Mesodermal cell (in vitro differentiated cells): ENCODE data around the gene KIAA1755.

Source experiments
- H3K27ac ChIP-seq: 2 replicates; pipeline ENCODE4 v1.7.0; 2013; ENCODE audit warnings: mild to moderate bottlenecking, low read depth, low read length, moderate library complexity; ENCODE audit not compliant: severe bottlenecking
- H3K36me3 ChIP-seq: 2 replicates; pipeline ENCODE4 v1.7.1; 2013; ENCODE audit warnings: mild to moderate bottlenecking, low read length, moderate library complexity; ENCODE audit not compliant: control insufficient read depth, insufficient read depth
- H3K4me1 ChIP-seq: one replicate; pipeline ENCODE4 v1.7.1; 2013; ENCODE audit warnings: mild to moderate bottlenecking, low read length; ENCODE audit not compliant: insufficient read depth, control insufficient read depth, poor library complexity, severe bottlenecking
- H3K4me3 ChIP-seq: 2 replicates; pipeline ENCODE4 v1.7.0; 2013; ENCODE audit warnings: low read length, control low read depth, mild to moderate bottlenecking; ENCODE audit not compliant: insufficient read depth, poor library complexity, severe bottlenecking; ENCODE audit errors: extremely low read depth
- H3K9me3 ChIP-seq: 2 replicates; pipeline ENCODE4 v1.7.1; 2013; ENCODE audit warnings: mild to moderate bottlenecking, low read length, moderate library complexity; ENCODE audit not compliant: control insufficient read depth
- WGBS, 2 experiments: methylation state at CpG; one replicate each; pipeline ENCODE4 v1.1.5; 2013; ENCODE audit warnings: missing lambda C conversion rate in 2 of 2; ENCODE audit not compliant: insufficient coverage in 2 of 2; 5-methylcytosine and 5-hydroxymethylcytosine counted together

The KIAA1755 gene

DNA sequence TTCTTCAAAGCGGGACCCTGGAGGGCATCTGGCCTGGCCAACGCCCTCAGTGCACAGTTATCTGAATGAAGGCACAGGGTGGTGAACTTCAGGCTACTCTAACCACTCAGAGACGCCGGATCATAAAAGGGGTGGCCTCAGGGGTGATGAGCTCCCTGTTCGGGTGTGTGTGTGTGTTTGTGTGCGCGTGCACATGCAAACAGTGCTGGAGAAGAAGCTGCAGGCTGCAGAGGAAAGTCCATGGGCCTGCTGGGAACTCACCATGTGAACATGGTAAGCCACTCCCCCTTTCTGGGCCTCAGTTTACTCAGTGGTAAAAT is 42.0 kb downstream of the KIAA1755 start:
- Histone ChIP-seq H3K4me3 (no peak overlapping the region), H3K4me1 (peaks cover 25% of the 10 kb centered on the region), H3K9me3 (no peaks in the 10 kb centered on the region), H3K27ac (no peak overlapping the region), H3K36me3 (no peaks in the 10 kb centered on the region)
- 93 to 98% methylated on average over 5 to 7 of the region's 7 CpGs for WGBS, 2 experiments

DNA sequence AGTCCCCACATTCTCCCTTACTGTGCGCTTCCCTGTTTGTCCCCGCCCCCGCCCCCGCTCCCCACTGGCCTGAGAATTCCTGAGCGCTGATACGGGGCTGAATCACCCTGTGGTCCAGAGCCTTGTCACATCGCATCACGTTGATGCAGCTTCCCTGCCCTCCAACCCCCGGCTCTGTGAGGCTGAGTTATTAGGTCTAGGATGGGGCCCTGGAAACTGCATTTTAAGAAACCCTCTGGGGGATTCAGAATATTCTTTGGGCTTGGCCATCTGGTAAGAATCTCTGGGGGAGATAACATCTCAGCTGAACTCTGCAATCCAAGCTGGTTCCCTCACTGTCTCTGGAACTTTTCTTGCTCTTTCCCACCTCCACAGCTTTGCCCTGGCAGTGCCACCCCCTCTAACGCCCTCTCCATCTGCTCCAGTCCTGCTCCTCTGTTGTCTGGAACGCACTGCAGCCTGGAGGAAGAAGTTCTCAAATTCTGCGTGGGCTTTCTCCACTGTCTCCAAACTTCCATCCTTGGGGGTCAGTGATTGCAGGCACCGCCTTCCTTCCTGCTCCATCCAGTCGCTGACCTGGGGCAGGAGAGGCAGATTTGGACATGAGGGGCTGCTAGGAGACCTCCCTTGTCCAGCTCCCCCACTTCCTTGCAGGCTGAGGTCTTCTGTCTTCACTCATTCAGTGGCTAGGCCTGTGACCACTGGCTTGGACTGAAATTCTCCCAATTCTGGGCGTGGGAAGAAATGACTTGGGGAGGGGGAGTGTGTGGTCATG is 42.6 kb downstream of the KIAA1755 start:
- Histone ChIP-seq H3K27ac (peak overlapping the region; percentile 72), H3K36me3 (no peaks in the 10 kb centered on the region), H3K4me3 (no peak overlapping the region), H3K4me1 (peaks cover 25% of the 10 kb centered on the region), H3K9me3 (no peaks in the 10 kb centered on the region)
- WGBS, 2 experiments = 45 to 55% methylated on average over 5 to 13 of the region's 15 CpGs

DNA sequence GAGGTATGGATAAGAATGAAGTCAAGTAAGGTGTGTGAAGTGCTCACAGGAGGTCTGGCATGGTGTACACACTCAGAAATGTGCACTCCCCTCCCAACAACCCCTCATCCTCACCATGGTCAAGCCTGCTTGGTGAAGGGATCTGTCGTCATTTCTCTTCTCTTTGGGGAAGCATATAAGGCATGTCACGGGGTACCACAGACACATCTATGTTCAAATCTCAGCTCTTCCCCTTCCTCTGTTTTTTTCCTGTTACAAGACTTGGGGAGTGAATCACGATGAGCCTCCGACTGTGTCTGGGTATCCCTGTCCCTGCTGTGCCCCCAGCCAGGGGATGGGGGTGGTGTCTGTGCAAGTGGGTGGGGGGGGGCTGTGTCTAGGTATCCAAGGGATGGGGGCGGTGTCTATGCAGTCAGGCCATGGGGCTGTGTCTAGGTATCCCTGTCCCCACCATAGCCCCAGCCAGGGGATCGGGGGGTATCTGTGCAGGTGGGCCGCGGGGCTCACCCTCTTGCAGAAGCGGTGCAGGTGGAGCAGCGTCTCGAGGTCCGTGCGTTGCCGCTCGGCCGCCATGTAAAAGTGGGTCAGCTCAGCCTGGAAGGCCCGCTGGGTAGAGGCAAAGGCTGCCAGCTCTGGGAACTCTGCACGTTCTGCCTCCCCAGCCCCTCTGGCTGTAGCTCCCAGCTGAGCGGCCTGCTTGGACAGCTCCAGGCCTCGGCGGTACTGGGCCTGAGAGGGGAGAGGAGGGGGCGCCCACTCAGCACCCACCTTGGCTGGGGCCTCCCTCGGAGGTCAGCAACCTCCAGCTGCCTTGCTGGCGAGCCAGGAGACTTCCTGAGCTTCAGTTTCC is 43.6 kb downstream of the KIAA1755 start:
- 96% methylated on average over 15 to 16 of the region's 24 CpGs for WGBS, 2 experiments
- Histone ChIP-seq H3K36me3 (no peaks in the 10 kb centered on the region), H3K4me1 (peaks cover 25% of the 10 kb centered on the region), H3K9me3 (no peaks in the 10 kb centered on the region), H3K4me3 (no peak overlapping the region), H3K27ac (peak overlapping the region; percentile 72)

DNA sequence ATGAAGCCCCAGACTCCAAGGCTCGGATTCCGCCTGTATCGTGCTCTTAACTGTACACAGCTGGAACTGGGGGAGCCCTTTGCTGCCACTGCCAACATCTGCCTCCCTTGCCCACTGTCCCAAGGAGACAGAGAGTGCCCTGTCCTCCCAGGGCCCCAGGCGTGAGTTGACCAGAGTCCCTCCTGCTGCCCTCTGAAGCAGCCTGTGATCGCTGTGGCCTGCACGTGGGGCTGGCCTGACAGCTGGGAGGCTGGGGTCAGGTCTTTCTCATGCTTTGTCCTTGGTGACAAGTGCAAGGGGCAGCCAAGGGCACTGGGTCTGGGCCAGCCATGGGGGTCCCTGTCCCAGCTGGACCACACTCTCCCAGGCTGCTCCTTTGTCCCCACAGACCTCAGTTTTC is 44.3 kb downstream of the KIAA1755 start:
- 89 to 92% methylated on average over 6 of the region's 6 CpGs for WGBS, 2 experiments
- Histone ChIP-seq H3K9me3 (no peaks in the 10 kb centered on the region), H3K4me3 (no peak overlapping the region), H3K4me1 (peaks cover 25% of the 10 kb centered on the region), H3K27ac (no peak overlapping the region), H3K36me3 (no peaks in the 10 kb centered on the region)

DNA sequence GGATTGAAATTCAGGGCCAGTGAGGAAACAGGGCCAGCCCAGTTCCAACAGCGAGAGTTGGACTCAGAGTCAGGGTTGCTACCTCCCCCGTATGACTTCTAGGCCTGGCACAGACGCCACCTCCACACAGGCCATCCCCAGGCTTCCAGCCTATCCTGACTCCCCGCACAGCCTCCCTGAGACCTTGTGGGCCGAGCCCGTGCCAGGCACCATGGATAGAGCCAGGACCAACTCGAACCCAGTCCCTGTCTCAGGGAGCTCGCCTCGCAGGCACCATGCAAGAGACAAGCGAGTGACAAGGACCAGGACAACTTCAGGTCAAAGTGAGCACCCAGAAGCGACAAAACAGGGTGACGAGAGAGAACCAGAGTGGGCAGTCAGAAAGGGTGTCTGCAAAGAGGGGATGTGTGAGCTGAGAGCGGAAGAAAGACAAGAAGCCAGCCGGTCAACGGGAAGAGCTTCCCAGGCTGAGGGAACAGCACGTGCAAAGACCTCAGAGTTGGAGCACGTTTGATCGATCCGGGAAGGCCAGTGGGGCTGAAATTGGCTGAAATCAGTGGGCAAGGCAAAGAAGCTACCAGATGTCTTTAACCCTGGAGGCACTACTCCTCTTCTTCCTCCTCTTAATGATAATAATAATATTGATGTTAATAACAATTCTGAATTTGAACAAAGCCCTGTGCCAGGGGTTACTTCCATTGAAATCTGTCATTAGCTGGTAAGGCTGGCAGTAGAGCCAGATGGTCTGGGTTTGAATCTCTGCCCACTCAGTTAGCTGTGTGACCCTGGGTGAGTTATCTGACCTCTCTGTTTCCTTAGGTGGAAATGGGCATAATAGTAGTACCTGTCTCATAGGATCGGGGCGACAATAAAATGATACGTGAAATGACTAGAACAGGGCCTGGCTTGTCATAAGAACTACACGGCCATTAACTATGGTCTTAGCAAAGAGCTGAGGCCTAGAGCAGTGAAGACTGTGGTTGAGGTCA is 45.0 kb downstream of the KIAA1755 start:
- WGBS, 2 experiments = 90 to 92% methylated on average over 21 to 23 of the region's 23 CpGs
- no peaks in the 10 kb centered on the region for H3K36me3 ChIP-seq
- peaks cover 25% of the 10 kb centered on the region for H3K4me1 ChIP-seq
- no peak overlapping the region for H3K27ac ChIP-seq
- H3K4me3 ChIP-seq = no peak overlapping the region
- no peaks in the 10 kb centered on the region for H3K9me3 ChIP-seq

DNA sequence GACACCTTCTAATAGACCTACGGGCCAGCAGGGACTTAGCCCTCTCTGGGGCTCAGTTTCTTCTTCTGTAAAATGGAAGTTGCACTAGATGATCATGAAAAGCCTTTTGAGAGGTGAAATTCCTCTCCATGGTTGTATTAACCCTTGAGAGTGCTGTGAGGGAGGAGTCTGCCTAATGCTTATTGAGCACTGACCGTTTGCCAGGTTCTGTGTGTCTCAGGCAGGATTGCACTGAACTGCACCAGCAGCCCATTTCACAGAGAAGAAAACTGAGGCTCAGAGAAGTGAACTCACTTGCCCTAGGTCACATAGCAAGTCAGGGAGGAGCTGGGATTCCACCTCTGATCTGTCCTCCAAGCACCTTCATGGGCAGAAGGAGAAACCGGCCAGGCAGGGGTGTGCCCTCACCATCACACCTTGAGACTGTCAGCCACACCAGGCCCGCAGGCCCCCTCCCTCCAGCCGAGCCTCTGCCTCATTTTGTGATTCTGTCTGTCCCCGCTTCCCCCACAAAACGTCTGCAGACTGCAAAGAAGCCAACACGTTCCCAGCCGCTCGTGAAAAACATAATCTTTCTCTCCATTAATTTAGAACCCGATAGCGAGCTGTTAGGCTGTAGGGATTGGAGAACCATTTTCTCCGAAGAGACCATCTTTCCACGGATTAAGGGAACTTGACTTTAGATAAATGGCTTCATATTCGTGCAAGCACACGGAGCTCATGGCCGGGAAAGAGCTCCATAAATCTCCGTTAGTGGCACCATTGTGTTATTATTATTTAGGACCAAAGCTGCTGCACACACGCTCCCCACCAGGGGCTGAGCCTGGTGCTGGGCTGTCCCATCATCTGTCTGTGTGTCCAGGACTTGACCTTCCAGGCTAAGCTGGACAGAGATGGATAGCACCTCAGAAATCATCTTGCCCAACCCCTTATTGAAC is 46.0 kb downstream of the KIAA1755 start:
- 83 to 85% methylated on average over 14 to 16 of the region's 19 CpGs for WGBS, 2 experiments
- no peak overlapping the region for H3K27ac ChIP-seq
- H3K36me3 ChIP-seq = no peaks in the 10 kb centered on the region
- H3K4me1 ChIP-seq = peaks cover 24% of the 10 kb centered on the region
- no peak overlapping the region for H3K4me3 ChIP-seq
- H3K9me3 ChIP-seq = no peaks in the 10 kb centered on the region

DNA sequence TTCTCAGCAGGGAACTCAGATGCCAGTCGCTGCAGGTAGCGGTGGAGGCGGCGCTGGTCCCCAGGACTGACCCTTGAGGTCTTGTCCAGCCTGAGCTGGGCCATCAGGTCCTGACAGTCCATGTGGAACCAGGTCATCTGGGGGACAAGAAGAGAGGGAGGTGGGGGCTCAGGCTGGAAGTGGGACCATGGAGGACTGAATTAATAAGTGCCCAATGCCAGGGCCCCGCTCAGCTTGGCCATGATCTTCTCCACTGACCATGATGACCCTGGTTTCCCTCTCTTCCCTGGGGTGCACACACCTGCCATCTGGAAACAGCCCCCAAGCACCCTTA is 47.0 kb downstream of the KIAA1755 start:
- no peaks in the 10 kb centered on the region for H3K36me3 ChIP-seq
- peaks cover 16% of the 10 kb centered on the region for H3K4me1 ChIP-seq
- no peak overlapping the region for H3K4me3 ChIP-seq
- H3K27ac ChIP-seq = no peak overlapping the region
- no peaks in the 10 kb centered on the region for H3K9me3 ChIP-seq
- 89 to 100% methylated on average over 1 to 5 of the region's 5 CpGs for WGBS, 2 experiments

DNA sequence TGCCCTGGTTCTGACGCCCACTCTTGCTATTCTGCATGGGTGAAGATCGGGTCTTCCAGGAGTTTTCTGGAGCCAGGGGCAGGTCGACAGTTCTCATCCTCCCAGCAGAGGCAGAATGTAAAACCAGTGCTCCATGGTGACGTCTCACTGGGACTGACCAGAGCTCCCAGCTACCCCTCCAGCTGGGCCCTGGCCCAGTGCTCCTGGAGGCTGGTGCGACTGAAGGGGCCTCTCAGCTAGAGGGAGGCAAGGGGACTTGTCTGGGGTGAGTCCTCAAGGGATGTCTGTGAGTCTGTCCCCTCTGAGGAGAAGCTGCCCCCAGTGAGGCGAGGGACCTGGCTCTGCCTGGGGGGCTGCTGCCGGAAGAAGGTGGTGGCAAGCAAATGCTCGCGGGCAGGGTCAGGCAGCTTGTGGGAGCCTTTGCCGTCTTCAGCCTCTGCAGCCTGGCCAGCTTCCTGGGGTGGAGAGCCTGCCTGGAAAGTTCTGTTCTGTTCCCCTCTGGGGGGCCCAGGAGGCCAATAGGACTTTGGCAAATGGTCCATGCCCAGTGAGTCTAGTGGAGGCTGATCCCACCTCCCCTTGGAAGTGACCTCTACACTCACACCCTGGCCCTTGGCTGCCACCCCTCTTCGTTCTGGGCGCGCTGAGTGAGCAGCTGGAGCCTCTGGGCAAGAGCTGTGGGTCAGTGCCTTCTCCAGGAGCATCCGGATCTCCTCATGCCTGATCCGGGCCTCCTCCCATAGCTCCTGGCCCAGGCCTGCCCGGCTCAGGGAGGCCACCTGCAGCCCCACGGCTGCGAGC is 47.5 kb downstream of the KIAA1755 start:
- H3K36me3 ChIP-seq = no peaks in the 10 kb centered on the region
- no peak overlapping the region for H3K4me3 ChIP-seq
- no peak overlapping the region for H3K27ac ChIP-seq
- no peaks in the 10 kb centered on the region for H3K9me3 ChIP-seq
- WGBS, 2 experiments = 82 to 83% methylated on average over 15 to 18 of the region's 18 CpGs
- H3K4me1 ChIP-seq = peaks cover 10% of the 10 kb centered on the region

DNA sequence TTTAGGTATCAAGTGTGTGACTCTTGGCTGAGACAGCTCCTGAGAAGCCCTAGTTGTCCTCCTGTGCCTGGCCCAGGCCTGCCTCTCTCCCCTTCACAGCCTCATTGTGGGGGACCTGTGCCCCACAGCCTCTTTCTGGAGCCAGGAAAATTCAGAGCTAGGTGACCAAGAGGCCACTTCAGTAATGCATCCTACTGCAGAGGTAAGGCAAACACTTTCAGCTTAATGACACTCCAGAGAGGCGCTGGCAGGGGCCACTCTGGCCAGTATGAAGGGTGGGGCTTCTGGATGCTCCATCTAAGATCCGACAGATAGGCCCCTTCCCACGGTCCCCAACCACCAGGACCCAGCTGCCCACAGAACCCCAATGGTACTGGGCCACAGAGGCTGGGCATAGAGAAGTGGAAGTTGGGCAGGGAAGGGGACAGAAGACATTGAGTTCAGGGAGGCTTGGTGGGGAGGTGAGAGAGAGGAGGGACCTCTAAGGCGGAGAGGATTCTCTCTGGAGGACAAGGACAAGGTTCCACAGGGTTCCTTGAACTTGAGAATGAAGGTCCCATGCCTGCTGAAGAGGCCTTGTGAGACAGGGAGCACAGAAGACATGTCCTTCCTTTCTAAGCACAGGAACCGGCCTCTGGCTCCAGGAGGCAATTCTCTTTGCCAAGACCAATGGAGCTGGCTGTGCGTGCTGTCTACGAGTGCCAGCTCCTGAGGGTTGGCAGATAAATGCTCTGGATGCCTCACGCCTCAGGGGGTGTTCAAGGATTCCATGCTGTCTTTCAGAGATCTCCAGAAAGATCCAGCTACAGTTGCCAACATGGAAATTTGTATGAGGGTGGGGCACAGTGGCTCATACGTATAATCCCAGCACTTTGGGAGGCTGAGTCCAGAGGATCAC is 49.1 kb downstream of the KIAA1755 start:
- H3K27ac ChIP-seq = no peak overlapping the region
- WGBS, 2 experiments = 94 to 96% methylated on average over 7 to 8 of the region's 9 CpGs
- H3K36me3 ChIP-seq = no peaks in the 10 kb centered on the region
- no peaks in the 10 kb centered on the region for H3K9me3 ChIP-seq
- no peak overlapping the region for H3K4me3 ChIP-seq
- no peaks in the 10 kb centered on the region for H3K4me1 ChIP-seq
